HG03565 (cell line): ENCODE results near the gene INSC.
A peak's percentile ranks its signal among the peaks of the same experiment; 100 is the strongest.

Experiments used
- ATAC-seq: cut with Tn5 transposase; IDR thresholded peaks from one replicate; pipeline ENCODE4 v1.9.1; 2021; ENCODE audit warnings: mild to moderate bottlenecking, moderate library complexity; ENCODE audit not compliant: unreplicated experiment

The INSC gene

GRCh38 chr11:15276621-15277020 is 161.9 kb downstream of the INSC start:
- ATAC-seq: no peak

GRCh38 chr11:15278128-15278527 is 163.4 kb downstream of the INSC start:
- no peak for ATAC-seq

GRCh38 chr11:15280393-15280792 is 165.7 kb downstream of the INSC start:
- ATAC-seq: peak; percentile 59

GRCh38 chr11:15282754-15283153 is 168.0 kb downstream of the INSC start:
- no peak for ATAC-seq

GRCh38 chr11:15286465-15286864 is 171.7 kb downstream of the INSC start:
- no peak for ATAC-seq

- ATAC-seq: no peak
Measured at GRCh38 chr11:15288863-15289262, 174.1 kb downstream of the INSC start.

GRCh38 chr11:15289723-15290122 is 175.0 kb downstream of the INSC start:
- no peak for ATAC-seq

- ATAC-seq: no peak
Measured at GRCh38 chr11:15291885-15292284, 177.2 kb downstream of the INSC start.

GRCh38 chr11:15293975-15294620 is 179.4 kb downstream of the INSC start:
- no peak for ATAC-seq

- ATAC-seq: no peak
Measured at GRCh38 chr11:15295695-15296094, 181.0 kb downstream of the INSC start.
